GM12873 (cell line): ENCODE data around the gene TRAM1L1.

ENCODE experiments used
- TF ChIP-seq, protein P1 (sequence below): IDR thresholded peaks from 2 replicates; pipeline ENCODE4 v1.5.1; 2012; ENCODE audit warnings: low read depth, mild to moderate bottlenecking, moderate library complexity, low read length, control low read depth; ENCODE audit not compliant: insufficient read depth; ENCODE audit errors: missing control alignments

TRAM1L1 gene

DNA sequence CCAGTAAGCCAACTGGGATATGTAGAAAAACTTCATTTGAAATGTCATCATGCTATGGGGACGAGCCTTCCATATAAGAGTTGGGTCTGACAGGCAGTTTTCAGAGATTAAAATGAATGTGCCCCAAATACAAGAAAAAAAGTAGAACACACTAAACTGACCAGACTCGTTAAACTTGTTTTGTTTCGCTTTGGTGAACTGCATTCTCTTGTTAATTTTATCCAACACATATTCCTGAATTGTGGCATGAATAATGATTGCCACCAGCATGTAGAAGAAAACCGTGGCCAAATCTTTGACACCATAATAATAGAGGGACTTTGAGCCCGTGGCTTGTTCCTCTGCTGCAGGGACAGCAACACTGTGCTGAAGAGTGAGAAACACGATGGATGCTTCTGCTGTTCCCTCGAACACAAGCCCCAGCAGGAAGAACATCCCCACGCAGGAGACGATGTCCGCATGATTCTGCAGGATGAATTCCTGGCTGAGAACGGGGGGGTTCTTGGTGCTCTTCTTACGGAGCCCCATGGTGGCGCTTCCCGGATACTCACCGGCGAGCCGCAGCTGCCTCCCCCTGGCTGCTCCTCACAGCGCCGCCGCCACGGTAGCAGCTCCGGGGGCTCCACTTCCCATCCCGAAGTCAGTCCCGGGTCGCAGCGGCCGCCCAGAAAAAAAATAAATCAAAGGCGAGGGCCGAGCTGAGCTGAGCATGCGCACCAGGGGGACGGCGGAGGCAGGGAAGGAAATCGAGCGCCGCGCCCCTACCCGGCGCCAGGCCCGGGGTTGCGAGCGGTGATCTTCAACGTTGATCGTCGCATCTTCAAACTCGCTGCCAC, at the start of gene TRAM1L1:
TSS of gene TRAM1L1 (minus strand) at position 711 of the 836 bp plus-strand sequence. CDS start at position 528, 183 bp downstream.
- TF ChIP-seq, protein P1, sequence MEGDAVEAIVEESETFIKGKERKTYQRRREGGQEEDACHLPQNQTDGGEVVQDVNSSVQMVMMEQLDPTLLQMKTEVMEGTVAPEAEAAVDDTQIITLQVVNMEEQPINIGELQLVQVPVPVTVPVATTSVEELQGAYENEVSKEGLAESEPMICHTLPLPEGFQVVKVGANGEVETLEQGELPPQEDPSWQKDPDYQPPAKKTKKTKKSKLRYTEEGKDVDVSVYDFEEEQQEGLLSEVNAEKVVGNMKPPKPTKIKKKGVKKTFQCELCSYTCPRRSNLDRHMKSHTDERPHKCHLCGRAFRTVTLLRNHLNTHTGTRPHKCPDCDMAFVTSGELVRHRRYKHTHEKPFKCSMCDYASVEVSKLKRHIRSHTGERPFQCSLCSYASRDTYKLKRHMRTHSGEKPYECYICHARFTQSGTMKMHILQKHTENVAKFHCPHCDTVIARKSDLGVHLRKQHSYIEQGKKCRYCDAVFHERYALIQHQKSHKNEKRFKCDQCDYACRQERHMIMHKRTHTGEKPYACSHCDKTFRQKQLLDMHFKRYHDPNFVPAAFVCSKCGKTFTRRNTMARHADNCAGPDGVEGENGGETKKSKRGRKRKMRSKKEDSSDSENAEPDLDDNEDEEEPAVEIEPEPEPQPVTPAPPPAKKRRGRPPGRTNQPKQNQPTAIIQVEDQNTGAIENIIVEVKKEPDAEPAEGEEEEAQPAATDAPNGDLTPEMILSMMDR = no peak

GRCh38 chr4:117134386-117134785, 49.0 kb upstream of the TRAM1L1 start:
- TF ChIP-seq, protein P1 = peak; percentile 51

- TF ChIP-seq, protein P1 = no peak
Measured at GRCh38 chr4:117096886-117097285, 11.5 kb upstream of the TRAM1L1 start.

DNA sequence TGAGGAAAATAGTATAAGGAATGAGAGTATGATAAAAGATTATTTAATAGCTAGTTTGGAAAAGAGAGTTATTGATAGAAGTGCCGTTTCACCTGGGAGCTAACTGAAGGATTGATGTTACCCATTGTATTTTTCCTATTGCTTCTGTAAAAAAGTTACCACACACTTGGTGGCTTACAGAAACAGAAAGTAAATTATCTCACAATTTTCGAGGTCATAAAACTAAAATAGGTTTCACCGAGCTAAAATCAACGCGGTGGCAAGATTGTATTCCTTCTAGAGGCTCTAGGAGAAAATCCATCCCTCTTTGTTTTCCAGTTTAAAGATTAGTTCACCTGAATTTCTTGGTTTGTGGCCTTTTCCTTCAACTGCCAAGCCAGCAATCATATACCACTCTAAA, 11.1 kb upstream of the TRAM1L1 start:
- TF ChIP-seq, protein P1 = no peak

DNA sequence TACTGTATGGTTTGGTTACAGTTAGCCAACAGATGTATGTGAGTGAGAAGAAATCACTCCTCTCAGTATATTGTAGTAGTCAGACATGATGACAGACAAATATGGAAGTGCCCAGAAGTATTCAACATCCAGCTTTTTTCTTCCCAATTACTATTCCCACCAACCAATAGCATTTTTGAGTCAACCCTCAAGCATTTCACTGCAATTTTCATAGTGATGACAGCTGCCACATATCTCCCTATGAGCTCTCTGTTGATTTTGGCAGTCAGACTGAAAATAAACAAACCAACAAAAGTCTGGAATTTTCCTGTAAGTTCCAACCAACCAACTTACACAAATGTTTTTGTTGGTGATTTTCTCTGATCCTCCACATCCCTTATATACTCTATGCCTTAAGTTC, 8.2 kb upstream of the TRAM1L1 start:
- TF ChIP-seq, protein P1 = no peak

GRCh38 chr4:117077760-117078159, 7.6 kb downstream of the TRAM1L1 start:
- TF ChIP-seq, protein P1 = no peak

DNA sequence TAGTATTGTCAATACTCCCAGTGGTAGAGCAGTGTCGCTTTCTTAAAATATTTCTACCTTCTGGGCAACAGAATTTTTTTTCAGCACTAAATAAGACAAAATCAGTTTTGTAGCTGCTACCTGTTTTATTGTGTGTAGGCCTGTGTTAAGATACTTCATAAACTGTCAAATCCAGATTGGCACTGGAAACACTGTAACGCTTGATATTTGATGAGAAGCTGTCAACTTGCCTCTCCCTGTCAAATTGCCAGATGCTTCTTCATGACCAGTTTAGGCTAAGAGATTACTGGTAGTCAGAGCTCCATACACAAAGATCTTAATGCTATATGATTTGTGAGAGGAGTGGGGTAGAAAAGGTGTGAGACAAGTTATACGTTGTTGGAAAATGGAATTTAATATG, 17.3 kb downstream of the TRAM1L1 start:
- TF ChIP-seq, protein P1 = no peak
